DMS153 (cell line): ENCODE measurements around the gene SMC1B.
"Not testable (repeated sequence)": the region's sequence is repeated elsewhere in the genome, so short reads cannot be mapped to it uniquely, and the experiment has no call there.

Source experiments
- DNase-seq: peaks from one replicate; lab custom pipeline; 2025; lab: John Stamatoyannopoulos, UW

SMC1B gene

GRCh38 chr22:45420011-45420410 lies 6.6 kb upstream of the SMC1B start:
- DNase-seq, result no peak

- no peak for DNase-seq
Measured at GRCh38 chr22:45418770-45419138, 5.4 kb upstream of the SMC1B start.

GRCh38 chr22:45418056-45418769 lies 4.8 kb upstream of the SMC1B start:
- DNase-seq, result no peak

- no peak for DNase-seq
Measured at GRCh38 chr22:45413013-45413367, 409 bp downstream of the SMC1B start.

- no peak for DNase-seq
Measured at GRCh38 chr22:45407793-45408192, 5.6 kb downstream of the SMC1B start.

GRCh38 chr22:45402466-45402985 lies 10.9 kb downstream of the SMC1B start:
- DNase-seq, result no peak

GRCh38 chr22:45399712-45400445 lies 13.5 kb downstream of the SMC1B start:
- no peak for DNase-seq

- DNase-seq, result no peak
Measured at GRCh38 chr22:45398214-45398613, 15.2 kb downstream of the SMC1B start.

GRCh38 chr22:45397806-45398205 lies 15.6 kb downstream of the SMC1B start:
- no peak for DNase-seq

GRCh38 chr22:45389546-45389945 lies 23.9 kb downstream of the SMC1B start:
- no peak for DNase-seq

GRCh38 chr22:45381348-45381747 lies 32.1 kb downstream of the SMC1B start:
- no peak for DNase-seq

- no peak for DNase-seq
Measured at GRCh38 chr22:45376703-45377102, 36.7 kb downstream of the SMC1B start.

GRCh38 chr22:45376009-45376408 lies 37.4 kb downstream of the SMC1B start:
- DNase-seq, result no peak

- DNase-seq, result not testable (repeated sequence)
Measured at GRCh38 chr22:45373592-45373991, 39.8 kb downstream of the SMC1B start.

GRCh38 chr22:45366713-45367112 lies 46.7 kb downstream of the SMC1B start:
- no peak for DNase-seq

GRCh38 chr22:45359627-45360026 lies 53.8 kb downstream of the SMC1B start:
- no peak for DNase-seq

GRCh38 chr22:45358127-45358526 lies 55.3 kb downstream of the SMC1B start:
- DNase-seq, result no peak

GRCh38 chr22:45357490-45357889 lies 55.9 kb downstream of the SMC1B start:
- no peak for DNase-seq

- no peak for DNase-seq
Measured at GRCh38 chr22:45353786-45354185, 59.6 kb downstream of the SMC1B start.

- DNase-seq, result not testable (repeated sequence)
Measured at GRCh38 chr22:45352757-45353156, 60.6 kb downstream of the SMC1B start.

GRCh38 chr22:45351956-45352355 lies 61.4 kb downstream of the SMC1B start:
- DNase-seq, result no peak

- DNase-seq, result no peak
Measured at GRCh38 chr22:45349916-45350315, 63.5 kb downstream of the SMC1B start.

GRCh38 chr22:45344334-45344733 lies 69.1 kb downstream of the SMC1B start:
- DNase-seq, result no peak

- DNase-seq, result no peak
Measured at GRCh38 chr22:45343143-45343542, 70.3 kb downstream of the SMC1B start.
